Measurements from ENCODE around the gene AVPR1A.

AVPR1A gene

GRCh38 chr12:63093711-63094110 lies 57.3 kb downstream of the AVPR1A start:
- FAIRE-seq = no peak

GRCh38 chr12:63093084-63093483 lies 57.9 kb downstream of the AVPR1A start:
- FAIRE-seq = no peak

Data from TTC549 (cell line).